ENCODE measurements around the gene GPT2.

GPT2 gene, protein sequence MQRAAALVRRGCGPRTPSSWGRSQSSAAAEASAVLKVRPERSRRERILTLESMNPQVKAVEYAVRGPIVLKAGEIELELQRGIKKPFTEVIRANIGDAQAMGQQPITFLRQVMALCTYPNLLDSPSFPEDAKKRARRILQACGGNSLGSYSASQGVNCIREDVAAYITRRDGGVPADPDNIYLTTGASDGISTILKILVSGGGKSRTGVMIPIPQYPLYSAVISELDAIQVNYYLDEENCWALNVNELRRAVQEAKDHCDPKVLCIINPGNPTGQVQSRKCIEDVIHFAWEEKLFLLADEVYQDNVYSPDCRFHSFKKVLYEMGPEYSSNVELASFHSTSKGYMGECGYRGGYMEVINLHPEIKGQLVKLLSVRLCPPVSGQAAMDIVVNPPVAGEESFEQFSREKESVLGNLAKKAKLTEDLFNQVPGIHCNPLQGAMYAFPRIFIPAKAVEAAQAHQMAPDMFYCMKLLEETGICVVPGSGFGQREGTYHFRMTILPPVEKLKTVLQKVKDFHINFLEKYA

DNA sequence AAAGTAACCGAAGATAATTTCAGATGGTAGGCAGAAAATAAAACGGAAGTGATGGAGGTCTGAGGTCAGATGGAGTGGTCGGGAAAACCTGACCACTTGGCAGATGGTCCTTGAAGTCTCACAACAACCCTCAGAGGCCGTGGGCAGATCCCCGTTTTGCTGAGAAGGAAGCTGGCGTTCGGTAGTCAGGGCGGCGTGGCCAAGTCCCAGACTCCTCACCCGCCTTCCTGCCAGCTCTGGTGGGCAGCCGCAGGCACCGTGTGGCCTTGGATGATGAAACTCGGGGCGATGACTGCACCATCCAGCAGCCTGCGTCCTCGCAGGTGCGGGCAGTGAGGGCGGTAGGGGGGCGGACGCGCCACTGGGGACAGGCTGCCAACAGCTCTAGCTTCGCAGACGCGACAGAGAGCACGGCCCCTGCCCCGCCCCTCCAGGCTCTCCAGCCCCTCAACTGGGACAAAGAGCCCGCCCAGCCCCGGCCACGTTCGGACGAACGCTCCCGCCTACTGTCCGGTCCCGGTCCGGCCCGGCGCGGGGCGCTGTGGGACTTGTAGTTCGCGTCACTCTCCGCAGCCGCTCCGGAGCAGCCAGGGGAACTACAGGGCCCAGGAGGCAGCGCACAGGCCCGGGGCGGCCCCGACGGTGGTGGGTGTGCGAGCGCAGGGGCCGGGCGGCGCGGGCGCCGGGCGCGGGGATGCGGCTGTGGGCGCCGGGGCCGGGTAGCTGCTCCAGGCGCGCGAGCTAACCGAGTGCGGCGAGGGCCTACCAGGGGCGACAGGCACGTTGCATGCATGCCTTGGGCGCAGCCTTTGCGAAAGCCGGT, at the start of gene GPT2:
TSS of gene GPT2 (plus strand) at position 673 of the 823 bp plus-strand sequence. CDS start 354 bp downstream, outside the sequence.
- in situ Hi-C loops (cut with MboI; ENCODE audit: low sequenced_read_pairs): no loop called here

DNA sequence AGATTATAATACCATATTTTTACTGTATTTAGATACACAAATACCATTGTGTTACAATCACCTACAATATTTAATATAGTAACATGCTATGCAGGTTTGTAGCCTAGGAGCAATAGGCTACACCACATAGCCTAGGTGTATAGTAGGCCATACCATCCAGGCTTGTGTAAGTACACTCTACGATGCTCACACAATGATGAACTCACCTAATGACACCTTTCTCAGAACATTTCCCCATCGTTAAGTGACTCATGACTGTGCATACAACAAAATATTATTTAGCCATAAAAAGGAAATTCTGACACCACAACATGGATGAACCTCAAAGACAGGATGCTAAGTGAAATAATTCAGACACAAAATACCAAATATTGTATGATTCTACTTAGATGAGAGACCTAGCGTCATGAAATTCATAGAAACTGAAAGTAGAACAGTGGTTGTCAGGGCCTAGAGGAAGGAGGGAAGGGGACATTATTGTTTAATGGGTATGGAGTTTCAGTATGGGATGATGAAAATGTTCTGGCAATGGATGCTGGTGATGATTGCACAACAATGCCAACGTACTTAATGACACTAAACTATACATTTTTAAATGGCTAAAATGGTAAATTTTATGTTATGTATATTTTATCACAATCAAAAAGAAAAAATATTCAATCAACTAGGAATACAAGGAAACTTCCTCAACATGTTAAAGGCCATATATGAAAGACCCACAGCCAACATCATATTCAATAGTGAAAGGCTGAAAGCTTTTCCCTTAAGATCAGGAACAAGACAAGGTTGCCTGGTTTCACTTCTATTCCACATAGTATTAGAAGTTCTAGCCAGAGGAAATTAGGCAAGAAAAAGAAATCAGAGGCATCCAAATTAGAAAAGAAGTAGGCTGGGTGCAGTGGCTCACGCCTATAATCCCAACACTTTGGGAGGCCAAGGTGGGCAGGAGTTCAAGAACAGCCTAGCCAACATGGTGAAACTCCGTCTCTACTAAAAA, 47.3 kb upstream of the GPT2 start:
- in situ Hi-C loops (cut with MboI; ENCODE audit: low sequenced_read_pairs): no loop called here

DNA sequence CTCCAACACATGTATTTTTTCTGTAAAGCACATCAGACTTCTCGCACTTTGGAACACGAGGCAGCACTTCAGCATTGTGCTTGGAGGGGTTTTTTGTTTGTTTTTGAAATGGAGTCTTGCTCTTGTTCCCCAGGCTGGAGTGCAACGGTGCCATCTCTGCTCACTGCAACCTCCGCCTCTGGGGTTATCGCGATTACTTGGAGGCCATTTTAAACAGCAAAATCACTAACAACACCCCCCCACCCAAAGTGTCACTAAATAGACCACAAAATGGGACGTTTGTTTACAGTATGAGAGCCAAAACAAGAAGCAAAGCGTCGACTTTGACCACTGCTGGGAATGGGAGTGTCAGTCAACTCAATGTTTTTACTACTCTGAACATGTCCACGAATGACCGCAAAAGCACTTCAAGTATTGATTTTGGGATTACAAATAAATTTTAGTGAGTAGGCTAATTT, 44.1 kb upstream of the GPT2 start:
- in situ Hi-C loops (cut with MboI; ENCODE audit: low sequenced_read_pairs): no loop called here

DNA sequence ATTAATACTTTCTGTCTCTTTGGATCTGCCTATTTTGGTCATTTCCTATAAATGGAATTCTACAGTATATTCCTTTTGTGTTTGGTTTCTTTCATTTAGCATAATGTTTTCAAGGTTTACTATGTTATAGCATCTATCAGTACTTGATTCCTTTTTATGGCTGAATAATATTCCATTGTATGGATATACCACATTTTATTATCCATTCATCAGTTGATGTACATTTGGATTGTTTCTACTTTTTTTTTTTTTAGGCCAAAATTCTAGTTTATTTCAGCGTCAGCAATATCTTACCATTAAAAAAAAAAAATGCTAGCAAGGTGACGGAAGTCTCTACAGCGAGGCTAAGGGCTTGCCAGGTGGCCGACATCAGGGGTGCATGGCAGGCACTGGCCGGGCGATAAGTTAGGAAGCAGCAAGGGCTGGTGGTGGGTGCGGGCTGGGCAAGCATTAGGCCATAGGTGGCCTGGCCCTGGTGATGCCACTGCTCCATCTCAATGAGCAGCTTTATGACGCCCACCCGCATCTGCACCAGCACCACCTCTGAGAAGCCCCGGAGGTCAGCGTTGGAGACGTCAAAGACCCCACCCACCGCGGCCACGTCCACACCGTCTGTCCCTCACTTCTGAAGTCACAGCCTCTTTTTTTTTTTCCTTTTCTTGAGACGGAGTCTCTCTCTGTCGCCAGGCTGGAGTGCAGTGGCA, 41.8 kb upstream of the GPT2 start:
- in situ Hi-C loops (cut with MboI; ENCODE audit: low sequenced_read_pairs): no loop called here

DNA sequence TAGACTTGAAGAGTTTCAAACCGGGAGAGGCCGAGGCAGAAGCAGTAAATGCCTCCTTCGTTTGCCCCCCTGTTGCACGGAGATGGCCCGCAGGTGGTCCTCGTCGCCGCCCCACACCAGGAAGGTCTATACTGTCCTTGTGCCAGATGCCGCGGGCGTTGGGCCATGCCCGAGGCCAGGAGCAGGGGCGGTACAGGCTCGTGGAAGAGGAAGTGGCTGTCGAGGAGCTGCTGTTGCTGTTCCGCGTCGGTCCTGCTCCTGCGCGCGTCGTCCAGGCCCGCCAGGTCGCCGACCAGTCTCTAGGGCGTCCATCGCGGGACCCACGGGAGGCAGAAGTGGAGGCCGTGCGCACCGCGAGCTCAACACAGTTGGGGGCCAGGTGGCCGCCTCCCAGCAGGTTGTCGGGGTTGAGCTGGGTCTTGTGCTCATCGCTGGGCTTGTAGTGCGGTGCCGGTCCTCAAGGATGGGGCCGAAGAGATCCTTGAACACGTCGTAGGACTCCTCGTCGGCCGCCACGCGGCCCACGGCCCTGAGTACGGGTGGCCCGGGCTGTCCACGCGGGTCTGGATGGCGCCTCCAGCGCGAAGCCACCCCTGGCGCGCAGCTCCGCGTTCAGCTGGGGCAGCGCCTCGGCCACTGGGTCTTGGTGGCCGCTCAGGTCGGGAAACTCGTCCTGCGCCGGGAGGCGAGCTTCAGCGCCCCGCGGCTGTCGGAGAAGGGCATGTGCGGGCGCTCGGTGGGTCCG, 40.1 kb upstream of the GPT2 start:
- in situ Hi-C loops (cut with MboI; ENCODE audit: low sequenced_read_pairs): no loop called here

DNA sequence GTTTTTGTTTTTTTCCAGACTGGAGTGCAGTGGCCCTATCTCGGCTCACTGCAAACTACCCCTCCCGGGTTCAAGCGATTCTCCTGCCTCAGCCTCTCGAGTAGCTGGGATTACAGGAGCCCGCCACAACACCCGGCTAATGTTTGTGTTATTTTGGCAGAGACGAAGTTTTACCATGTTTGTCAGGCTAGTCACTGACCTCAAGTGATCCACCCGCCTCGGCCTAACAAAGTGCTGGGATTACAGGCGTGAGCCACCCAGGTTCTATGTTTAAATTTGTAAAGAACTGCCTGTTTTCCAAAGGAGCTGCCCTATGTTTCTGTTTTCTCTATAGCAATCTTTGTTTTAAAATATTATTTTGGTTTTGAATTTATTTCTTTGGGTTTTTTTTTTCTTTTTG, 39.4 kb upstream of the GPT2 start:
- in situ Hi-C loops (cut with MboI; ENCODE audit: low sequenced_read_pairs): no loop called here

DNA sequence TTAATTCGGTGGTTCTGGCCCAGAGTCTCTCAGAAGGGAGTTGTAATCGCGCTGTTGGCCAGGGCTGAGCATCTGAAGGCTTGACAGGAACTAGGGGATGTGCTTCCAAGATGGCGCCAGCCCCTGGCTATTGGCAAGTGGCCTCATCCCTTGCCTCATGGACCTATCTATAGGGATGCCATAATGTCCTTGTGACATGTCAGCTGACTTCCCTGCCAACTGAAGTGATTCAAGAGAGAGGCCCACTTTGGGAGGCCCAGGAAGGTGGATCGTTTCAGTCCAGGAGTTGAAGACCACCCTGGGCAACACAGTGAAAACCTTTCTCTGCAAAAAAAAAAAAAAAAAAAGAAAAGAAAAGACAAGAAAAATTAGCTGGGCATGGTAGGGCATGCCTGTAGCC, 38.2 kb upstream of the GPT2 start:
- in situ Hi-C loops (cut with MboI; ENCODE audit: low sequenced_read_pairs): no loop called here

DNA sequence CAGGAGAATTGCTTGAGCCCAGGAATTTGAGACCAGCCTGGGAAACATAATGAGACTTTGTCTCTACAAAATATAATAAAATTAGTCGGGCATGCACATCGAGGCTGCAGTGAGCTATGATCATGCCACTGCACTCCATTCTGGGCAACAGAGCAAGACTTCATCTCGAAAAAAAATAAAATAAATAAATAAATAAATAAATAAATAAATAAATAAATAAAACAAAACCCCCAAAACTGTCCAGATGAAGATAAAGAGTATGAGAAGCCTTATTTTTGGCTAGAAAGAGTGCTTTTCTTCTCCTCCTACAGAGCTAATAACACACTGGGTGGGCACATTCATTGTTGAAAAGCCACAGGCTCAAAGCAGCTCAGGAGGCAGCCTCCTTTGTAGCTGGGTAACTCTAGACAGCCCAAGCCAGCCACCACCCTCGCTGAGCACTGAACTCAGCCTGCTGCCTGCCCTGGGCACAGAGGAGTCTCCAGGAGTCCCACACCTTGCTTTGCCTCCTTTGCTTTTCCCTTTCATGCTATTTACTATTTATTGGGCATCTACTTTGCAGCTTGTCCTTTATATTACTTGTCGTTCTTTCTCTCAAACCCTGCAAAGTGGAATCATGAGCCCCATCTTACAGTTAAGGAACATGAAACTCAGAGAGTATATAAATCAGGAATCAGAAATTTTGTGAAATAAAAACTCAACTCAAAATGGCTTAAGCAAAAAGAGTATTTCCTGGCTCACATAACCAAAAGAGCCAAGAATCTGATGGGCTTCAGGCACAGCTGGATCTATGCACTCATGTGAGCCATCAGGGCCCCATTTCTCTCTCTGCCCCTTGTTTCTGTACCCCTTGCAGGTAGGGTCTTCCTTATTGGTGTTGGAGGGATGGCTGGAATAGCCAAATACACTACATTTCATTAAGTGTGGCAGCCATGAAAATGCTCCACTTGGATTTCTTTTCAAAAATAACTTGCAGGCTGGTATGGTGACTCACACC, 35.1 kb upstream of the GPT2 start:
- in situ Hi-C loops (cut with MboI; ENCODE audit: low sequenced_read_pairs): no loop called here

DNA sequence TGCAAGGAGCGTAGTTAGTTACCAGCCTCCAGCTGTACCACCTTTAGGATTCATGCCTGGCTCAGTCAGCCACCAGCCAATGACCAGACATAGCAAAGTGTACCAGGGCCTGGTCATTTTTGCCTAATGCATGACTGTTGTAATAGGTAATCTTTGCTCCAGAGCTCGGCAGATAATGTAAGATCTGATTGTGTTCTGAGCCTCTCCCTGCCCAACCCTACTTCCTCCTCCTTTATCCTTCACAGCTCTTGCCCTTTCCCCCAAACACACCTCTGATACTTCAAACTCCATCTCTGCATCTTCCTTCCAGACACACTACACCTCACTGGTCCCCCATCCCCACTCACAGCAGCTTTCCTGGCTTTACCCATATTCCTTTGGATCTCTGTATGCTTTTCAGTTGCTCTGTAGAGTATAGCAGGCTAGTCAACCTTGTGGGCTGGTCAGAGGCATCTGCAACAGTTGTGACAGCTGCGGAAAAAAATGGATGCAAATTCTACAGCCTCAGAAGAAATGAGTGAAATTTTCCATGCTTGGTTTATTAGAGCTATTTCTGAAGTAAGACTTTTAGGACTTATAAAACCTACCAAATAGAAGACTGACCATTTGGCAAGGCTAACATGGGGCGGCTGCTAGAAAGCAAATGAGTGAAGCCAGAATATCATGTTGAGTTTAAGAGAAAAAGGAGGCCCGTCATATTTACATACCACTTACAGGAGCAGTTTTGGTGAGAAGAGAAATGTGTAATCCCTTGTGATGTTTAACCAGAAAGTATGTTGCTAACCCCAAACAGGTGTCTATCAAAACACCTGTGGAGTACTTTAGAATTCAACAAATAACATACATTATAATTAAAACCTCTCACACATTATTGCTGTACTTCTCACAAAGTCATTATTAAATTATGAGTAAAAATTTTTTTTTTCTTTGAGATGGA, 33.3 kb upstream of the GPT2 start:
- in situ Hi-C loops (cut with MboI; ENCODE audit: low sequenced_read_pairs): no loop called here

DNA sequence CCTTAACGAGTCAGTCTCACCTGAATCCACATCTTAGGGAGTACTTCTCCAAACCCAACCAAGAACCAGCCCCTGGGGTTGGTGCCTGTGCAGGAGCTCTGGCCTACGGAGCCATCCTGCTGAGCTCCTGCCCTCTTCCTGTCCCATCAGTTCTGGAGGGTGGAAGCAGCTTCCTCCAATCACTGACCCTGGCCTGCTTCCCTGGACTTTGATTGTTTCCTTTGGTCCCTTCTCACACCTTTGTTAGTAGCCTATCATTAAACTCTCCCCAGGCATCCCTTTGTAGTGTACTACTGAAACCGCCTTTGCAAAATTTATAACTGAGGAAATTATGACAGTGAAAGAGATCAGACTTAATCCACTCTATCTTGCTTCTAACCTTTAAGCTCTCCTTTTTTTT, 32.0 kb upstream of the GPT2 start:
- in situ Hi-C loops (cut with MboI; ENCODE audit: low sequenced_read_pairs): no loop called here

DNA sequence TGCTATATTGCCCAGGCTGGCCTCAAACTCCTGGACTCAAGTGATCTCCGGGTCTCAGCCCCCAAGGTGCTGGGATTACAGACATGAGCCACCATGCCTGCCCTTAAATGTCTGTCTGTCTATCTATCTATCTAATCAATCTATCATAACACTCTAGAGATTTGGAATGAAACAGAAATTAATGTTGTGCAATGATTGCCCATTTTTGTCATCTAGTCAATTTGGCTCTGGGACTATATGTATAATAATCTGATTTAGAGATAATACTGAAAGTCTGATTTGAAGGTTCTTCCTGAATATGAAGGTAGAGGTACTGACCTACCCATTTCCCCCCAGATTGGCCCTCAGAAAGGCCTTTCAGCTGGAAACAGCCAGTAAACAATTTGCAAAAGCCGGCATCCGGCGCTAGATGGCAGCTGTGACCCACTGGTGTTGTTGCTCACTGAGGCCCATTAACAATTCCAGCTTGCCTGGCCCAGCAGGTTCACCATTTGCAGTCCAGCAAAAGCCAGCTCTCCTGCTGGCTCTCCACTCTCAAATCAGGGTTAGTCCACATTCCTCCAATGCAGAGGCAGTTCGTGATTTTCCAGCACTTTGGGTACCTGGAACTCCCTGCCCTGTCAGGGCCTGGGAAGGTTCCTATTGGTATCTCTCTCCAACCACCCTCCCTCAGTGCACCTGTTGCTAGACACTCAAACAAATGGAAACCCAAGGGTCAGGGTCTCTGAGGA, 30.3 kb upstream of the GPT2 start:
- in situ Hi-C loops (cut with MboI; ENCODE audit: low sequenced_read_pairs): no loop called here

DNA sequence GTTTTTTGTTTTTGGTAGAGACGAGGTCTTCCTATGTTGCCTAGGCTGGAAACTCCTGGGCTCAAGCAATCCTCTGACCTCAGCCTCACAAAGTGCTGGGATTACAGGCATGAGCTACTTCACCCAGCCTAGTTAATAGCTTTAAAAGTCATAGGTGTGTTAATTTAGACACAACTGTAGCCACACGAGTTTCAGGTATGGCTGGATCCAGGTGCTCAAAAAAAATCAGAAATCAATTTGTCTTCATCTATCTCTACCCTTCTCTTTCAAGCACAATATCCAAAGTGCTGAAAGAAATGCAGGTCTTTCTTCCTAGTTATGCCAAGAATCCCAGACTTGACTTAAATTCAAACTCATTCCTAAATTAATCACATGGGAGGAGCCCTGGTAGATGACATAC, 29.3 kb upstream of the GPT2 start:
- in situ Hi-C loops (cut with MboI; ENCODE audit: low sequenced_read_pairs): no loop called here

DNA sequence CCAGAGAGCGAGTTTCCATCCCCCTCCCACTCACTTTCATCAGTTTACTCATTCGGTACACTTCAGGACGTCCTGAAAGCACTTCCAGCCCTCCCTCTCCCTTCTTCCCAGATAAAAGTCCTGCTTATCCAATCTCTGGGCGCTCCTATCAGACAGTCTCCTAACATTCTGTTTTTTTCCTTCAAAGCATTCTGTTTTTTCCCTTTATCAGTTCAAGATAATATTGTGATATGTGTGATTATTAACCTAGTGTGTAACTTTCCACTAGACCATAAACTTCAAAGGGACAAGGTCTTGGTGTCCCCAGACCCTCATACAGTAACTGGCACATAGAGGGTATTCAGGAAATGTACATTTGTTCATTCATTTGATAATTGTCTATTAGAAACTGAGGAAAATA, 28.8 kb upstream of the GPT2 start:
- in situ Hi-C loops (cut with MboI; ENCODE audit: low sequenced_read_pairs): no loop called here

DNA sequence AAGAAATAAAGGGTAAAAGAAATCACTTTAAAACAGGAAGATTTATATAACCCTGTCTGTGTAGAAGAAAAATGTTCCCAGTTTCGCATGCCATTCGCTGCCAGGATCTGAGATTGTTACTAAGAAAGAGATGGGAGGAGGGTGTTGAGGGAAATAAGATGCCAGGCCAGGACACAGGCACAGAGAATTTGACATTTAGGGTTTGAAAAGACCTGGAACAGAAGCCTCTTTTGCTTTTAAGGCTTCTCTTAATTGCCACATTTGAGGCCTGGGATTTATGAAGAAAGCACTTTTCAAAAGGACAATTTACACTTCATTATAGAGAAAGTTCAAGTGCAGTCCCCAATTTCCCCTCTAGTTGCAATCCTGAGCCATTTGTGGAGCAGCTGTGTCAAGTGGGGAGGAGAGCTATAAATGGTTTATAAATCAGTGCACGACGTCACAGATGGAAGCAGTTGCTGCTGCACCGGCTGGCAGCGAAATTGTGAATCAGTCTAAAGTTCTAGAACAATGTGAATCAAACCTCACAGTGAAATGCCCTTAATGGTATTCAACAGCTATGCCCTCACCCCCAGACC, 26.7 kb upstream of the GPT2 start:
- in situ Hi-C loops (cut with MboI; ENCODE audit: low sequenced_read_pairs): no loop called here

DNA sequence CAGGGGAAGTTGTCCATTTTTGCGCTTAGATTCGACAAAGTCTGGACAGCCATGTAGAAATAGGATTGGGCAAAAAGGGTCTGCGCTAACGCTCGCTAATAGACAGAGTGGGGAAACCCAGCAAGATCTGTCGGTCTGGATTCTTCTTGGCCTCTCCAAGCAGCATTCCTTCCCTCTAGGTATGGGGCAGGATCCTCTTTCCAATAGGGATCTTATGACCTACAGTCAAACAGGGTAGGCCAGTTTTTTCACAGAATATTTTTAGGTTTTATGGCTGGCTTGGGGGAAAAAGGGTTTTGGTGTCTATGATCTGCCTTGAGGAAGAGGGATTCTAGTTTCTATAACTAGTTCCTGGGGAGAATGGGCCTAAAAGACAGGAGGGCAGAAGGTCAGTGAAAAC, 26.0 kb upstream of the GPT2 start:
- in situ Hi-C loops (cut with MboI; ENCODE audit: low sequenced_read_pairs): no loop called here

DNA sequence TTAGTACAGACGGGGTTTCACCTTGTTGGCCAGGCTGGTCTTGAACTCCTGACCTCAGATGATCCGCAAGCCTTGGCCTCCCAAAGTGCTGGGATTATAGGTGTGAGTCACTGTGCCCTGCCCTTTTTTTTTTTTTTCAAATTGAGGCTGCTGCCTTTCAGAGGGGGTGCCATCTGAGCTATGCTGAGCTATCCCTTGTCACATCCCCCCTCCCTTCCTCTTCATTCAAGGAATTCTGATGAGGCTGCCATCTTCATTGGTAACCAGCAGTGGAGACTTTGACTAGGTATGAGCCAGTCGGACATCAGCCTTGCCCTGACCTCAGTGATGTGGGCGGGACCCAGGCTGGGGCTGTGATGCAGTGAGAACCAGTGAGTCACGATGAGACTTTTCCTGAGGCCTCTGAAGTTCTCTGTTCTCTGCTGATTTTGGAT, 24.4 kb upstream of the GPT2 start:
- in situ Hi-C loops (cut with MboI; ENCODE audit: low sequenced_read_pairs): no loop called here
